BE2C (cell line): ENCODE results near the gene FREM2.

Experiments
- DNase-seq: peaks from one replicate; pipeline ENCODE4 v3.0.0-alpha.2; 2020
- H3K27me3 ChIP-seq: fragments of 250-450 bp; sonication (Bioruptor Pico); 2 replicates; pipeline ENCODE4 v1.5.1; 2020; ENCODE audit warnings: mild to moderate bottlenecking
- H3K36me3 ChIP-seq: fragments of 250-450 bp; sonication (Bioruptor Pico); 2 replicates; pipeline ENCODE4 v1.5.1; 2020; ENCODE audit warnings: mild to moderate bottlenecking
- H3K4me1 ChIP-seq: fragments of 250-450 bp; sonication (Bioruptor Pico); 2 replicates; pipeline ENCODE4 v1.5.1; 2020
- H3K4me3 ChIP-seq: 2 replicates; pipeline ENCODE4 v1.5.1; 2011; ENCODE audit warnings: low read depth, low read length
- H3K9me3 ChIP-seq: fragments of 250-450 bp; sonication (Bioruptor Pico); 2 replicates; pipeline ENCODE4 v1.5.1; 2020
- CTCF ChIP-seq: IDR thresholded peaks from 2 replicates; pipeline ENCODE4 v1.5.1; 2012; ENCODE audit warnings: mild to moderate bottlenecking, low read depth, low read length

Gene FREM2

GRCh38 chr13:38902551-38902950, 215.7 kb downstream of the FREM2 start:
- no peaks in the 10 kb centered on the region for H3K4me1 ChIP-seq
- H3K27me3 ChIP-seq = no peaks in the 10 kb centered on the region
- no peak for TF ChIP-seq CTCF
- H3K4me3 ChIP-seq = no peak overlapping the region
- H3K9me3 ChIP-seq = no peaks in the 10 kb centered on the region
- no peak for DNase-seq
- no peaks in the 10 kb centered on the region for H3K36me3 ChIP-seq

- Histone ChIP-seq H3K27me3 (no peaks in the 10 kb centered on the region; the same call in 1 of the 2 replicates), H3K36me3 (no peaks in the 10 kb centered on the region), H3K4me3 (no peak overlapping the region), H3K9me3 (no peaks in the 10 kb centered on the region), H3K4me1 (no peaks in the 10 kb centered on the region)
- TF ChIP-seq CTCF = no peak
- DNase-seq = no peak
Measured at GRCh38 chr13:38905081-38905480, 218.2 kb downstream of the FREM2 start.

- no peaks in the 10 kb centered on the region for H3K9me3 ChIP-seq
- H3K4me1 ChIP-seq = no peaks in the 10 kb centered on the region
- DNase-seq = no peak
- no peaks in the 10 kb centered on the region; the same call in 1 of the 2 replicates for H3K27me3 ChIP-seq
- no peaks in the 10 kb centered on the region for H3K36me3 ChIP-seq
- no peak overlapping the region for H3K4me3 ChIP-seq
- TF ChIP-seq CTCF = no peak
Measured at GRCh38 chr13:38905861-38906260, 219.0 kb downstream of the FREM2 start.

GRCh38 chr13:38908574-38908973, 221.7 kb downstream of the FREM2 start:
- DNase-seq = no peak
- H3K36me3 ChIP-seq = no peaks in the 10 kb centered on the region
- no peaks in the 10 kb centered on the region for H3K4me1 ChIP-seq
- H3K9me3 ChIP-seq = no peaks in the 10 kb centered on the region
- H3K4me3 ChIP-seq = no peak overlapping the region
- H3K27me3 ChIP-seq = no peaks in the 10 kb centered on the region; the same call in 1 of the 2 replicates
- TF ChIP-seq CTCF = no peak

- Histone ChIP-seq H3K4me1 (no peaks in the 10 kb centered on the region), H3K4me3 (no peak overlapping the region; the same call in 1 of the 2 replicates), H3K36me3 (no peaks in the 10 kb centered on the region), H3K9me3 (no peaks in the 10 kb centered on the region), H3K27me3 (peaks cover 13% of the 10 kb centered on the region)
- no peak for DNase-seq
- no peak for TF ChIP-seq CTCF
Measured at GRCh38 chr13:38914070-38914469, 227.2 kb downstream of the FREM2 start.

GRCh38 chr13:38921081-38921480, 234.2 kb downstream of the FREM2 start:
- Histone ChIP-seq H3K9me3 (no peaks in the 10 kb centered on the region), H3K4me1 (no peaks in the 10 kb centered on the region), H3K4me3 (no peak overlapping the region), H3K27me3 (peaks cover 13% of the 10 kb centered on the region), H3K36me3 (no peaks in the 10 kb centered on the region)
- TF ChIP-seq CTCF = no peak
- no peak for DNase-seq
